Right lobe of liver (tissue), 4 donors: ENCODE measurements around the gene ERBB4.

ENCODE experiments used
- POLR2A ChIP-seq: fragments of 450-650 bp; IDR thresholded peaks from one replicate; pipeline ENCODE4 v1.6.1; 2017; ENCODE audit warnings: antibody characterized with exemption, mild to moderate bottlenecking
- TF ChIP-seq, protein P1 (sequence below), 4 donors: fragments of 200-600 bp in 3 of 4; fragments of 450-650 bp in 1 of 4; IDR thresholded peaks; one replicate each; pipeline versions ENCODE4 v1.5.1 to v1.8.0; 2016 to 2022; ENCODE audit warnings: antibody characterized with exemption in 4 of 4, mild to moderate bottlenecking in 2 of 4
- donor health status: DM: no; HTN: no; CAD: no.
- donor health status: DM: no; HTN: no; CAD: no.
- donor health status: DM: no; HTN: yes; CAD: no.

DNA sequence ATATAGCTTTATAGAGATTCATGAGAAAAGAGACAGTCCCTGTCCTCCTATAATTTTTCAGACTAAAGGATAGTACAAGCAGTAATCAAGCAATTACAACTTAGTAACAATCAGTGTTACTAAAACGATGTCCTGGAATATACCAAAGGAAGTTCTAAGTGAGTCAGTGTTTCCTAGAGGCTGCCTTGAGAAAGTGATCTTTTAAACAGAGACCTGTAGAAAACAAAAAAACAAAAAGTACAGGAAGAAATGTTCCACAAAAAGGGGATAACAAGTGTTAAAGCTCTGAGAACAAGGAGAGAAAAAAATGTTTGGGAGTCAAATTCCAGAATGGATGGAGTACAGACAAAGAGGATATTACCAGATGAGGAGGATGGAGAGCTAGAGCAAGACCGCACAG lies 556.4 kb downstream of the ERBB4 start:
- TF ChIP-seq, protein P1, sequence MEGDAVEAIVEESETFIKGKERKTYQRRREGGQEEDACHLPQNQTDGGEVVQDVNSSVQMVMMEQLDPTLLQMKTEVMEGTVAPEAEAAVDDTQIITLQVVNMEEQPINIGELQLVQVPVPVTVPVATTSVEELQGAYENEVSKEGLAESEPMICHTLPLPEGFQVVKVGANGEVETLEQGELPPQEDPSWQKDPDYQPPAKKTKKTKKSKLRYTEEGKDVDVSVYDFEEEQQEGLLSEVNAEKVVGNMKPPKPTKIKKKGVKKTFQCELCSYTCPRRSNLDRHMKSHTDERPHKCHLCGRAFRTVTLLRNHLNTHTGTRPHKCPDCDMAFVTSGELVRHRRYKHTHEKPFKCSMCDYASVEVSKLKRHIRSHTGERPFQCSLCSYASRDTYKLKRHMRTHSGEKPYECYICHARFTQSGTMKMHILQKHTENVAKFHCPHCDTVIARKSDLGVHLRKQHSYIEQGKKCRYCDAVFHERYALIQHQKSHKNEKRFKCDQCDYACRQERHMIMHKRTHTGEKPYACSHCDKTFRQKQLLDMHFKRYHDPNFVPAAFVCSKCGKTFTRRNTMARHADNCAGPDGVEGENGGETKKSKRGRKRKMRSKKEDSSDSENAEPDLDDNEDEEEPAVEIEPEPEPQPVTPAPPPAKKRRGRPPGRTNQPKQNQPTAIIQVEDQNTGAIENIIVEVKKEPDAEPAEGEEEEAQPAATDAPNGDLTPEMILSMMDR (IDR thresholded peaks at IDR 0.05), result no peak
- TF ChIP-seq POLR2A, result no peak
